HCT116 (cell line): ENCODE results near the gene EIF3M. TPM values are rescaled to one million over a fixed set of nuclear protein-coding genes. Genes with fewer than 3 reads are reported as not detected.
"Not testable (repeated sequence)": the region's sequence is repeated elsewhere in the genome, so short reads cannot be mapped to it uniquely, and the experiment has no call there.

Experiments
- ATAC-seq: fragments of 200-7000 bp; cut with Tn5 transposase; 2 replicates; pipeline ENCODE4 v1.9.1; 2020; ENCODE audit warnings: mild to moderate bottlenecking, moderate library complexity
- BruUV-seq: library from RNA; stranded (reverse); fragments of 400-500 nt; replicated peaks from 2 replicates; lab custom pipeline; 2021; lab: Mats Ljungman, UMichigan
- CTCF ChIA-PET: fragments of 300-600 bp; sonication (Branson Sonifier 250); formaldehyde crosslinking; loops from one replicate; lab custom pipeline; 2021; ENCODE audit warnings: antibody characterized with exemption; lab: Charles Lee
- POLR2A ChIA-PET: fragments of 300-600, 350-600 bp; sonication (Branson Sonifier 250); formaldehyde crosslinking; loops from one replicate; lab custom pipeline; 2021; ENCODE audit warnings: antibody characterized with exemption; lab: Charles Lee
- RAD21 ChIA-PET, 2 experiments: fragments of 300-600 bp; sonication (Branson Sonifier 250); formaldehyde crosslinking; loops; one replicate each; lab custom pipeline; 2023; ENCODE audit warnings: low total read pairs in 2 of 2; ENCODE audit not compliant: uncharacterized antibody in 2 of 2, unreplicated experiment in 2 of 2, low non-redundant PET in 1 of 2; lab: Charles Lee
- DNase-seq: peaks from one replicate; pipeline ENCODE4 v3.0.0-alpha.2; 2010; ENCODE audit warnings: low read depth, low spot score
- H2AFZ ChIP-seq: fragments of 200-600 bp; shearing (Covaris generic), sonication (generic); 2 replicates; pipeline ENCODE4 v1.6.1; 2017; ENCODE audit warnings: low read depth, mixed run types, mixed read lengths, antibody characterized with exemption, low read length; ENCODE audit not compliant: poor library complexity, severe bottlenecking
- H3K27ac ChIP-seq: 2 replicates; pipeline ENCODE4 v1.5.1; 2012; ENCODE audit warnings: low read depth, low read length
- H3K27me3 ChIP-seq: fragments of 200-600 bp; sonication (generic); 2 replicates; pipeline ENCODE4 v1.6.1; 2016; ENCODE audit warnings: mixed run types, low read length, mixed read lengths; ENCODE audit not compliant: insufficient read depth
- H3K36me3 ChIP-seq, 2 experiments: fragments of 200-500 bp in 1 of 2; fragments of 200-600 bp in 1 of 2; sonication (Bioruptor generic) in 1 of 2; sonication (generic) in 1 of 2; 2 replicates each; pipeline versions ENCODE4 v1.5.1 to v1.6.1; 2014 to 2016; ENCODE audit warnings: low read length in 2 of 2, inconsistent platforms in 1 of 2, mixed read lengths in 1 of 2, mixed run types in 1 of 2; ENCODE audit not compliant: insufficient read depth in 2 of 2, control insufficient read depth in 1 of 2
- H3K4me1 ChIP-seq, 2 experiments: fragments of 200-600 bp in 1 of 2; sonication (generic) in 1 of 2; 2 replicates each; pipeline versions ENCODE4 v1.5.1 to v1.6.1; 2012 to 2017; ENCODE audit warnings: low read length in 2 of 2, inconsistent platforms in 1 of 2, mild to moderate bottlenecking in 1 of 2, mixed read lengths in 1 of 2, mixed run types in 1 of 2, moderate library complexity in 1 of 2; ENCODE audit not compliant: insufficient read depth in 2 of 2, control insufficient read depth in 1 of 2
- H3K4me2 ChIP-seq: fragments of 200-600 bp; sonication (generic); 2 replicates; pipeline ENCODE4 v1.6.1; 2017; ENCODE audit warnings: mixed run types, low read length, mixed read lengths
- H3K4me3 ChIP-seq, 2 experiments: fragments of 200-600 bp in 1 of 2; sonication (generic) in 1 of 2; replicated peaks in 1 of 2; 2 replicates each; pipeline ENCODE4 v1.5.1; 2011 to 2016; ENCODE audit warnings: low read length in 2 of 2, control low read depth in 1 of 2, low read depth in 1 of 2, mild to moderate bottlenecking in 1 of 2, mixed read lengths in 1 of 2, mixed run types in 1 of 2
- H3K79me2 ChIP-seq: fragments of 200-600 bp; sonication (generic); 2 replicates; pipeline ENCODE4 v1.6.1; 2017; ENCODE audit warnings: mild to moderate bottlenecking, mixed run types, low read length, moderate library complexity, mixed read lengths; ENCODE audit not compliant: insufficient read depth
- H3K9ac ChIP-seq: fragments of 200-600 bp; sonication (generic); 2 replicates; pipeline ENCODE4 v1.6.1; 2016; ENCODE audit warnings: low read length, mixed read lengths
- H3K9me2 ChIP-seq: fragments of 200-600 bp; sonication (generic), shearing (Covaris generic); 2 replicates; pipeline ENCODE4 v1.6.1; 2017; ENCODE audit warnings: mixed run types, mild to moderate bottlenecking, moderate library complexity; ENCODE audit not compliant: insufficient read depth
- H3K9me3 ChIP-seq, 2 experiments: fragments of 200-500 bp in 1 of 2; fragments of 200-600 bp in 1 of 2; sonication (Bioruptor generic) in 1 of 2; sonication (generic) in 1 of 2; 2 replicates each; pipeline ENCODE4 v1.6.1; 2014 to 2017; ENCODE audit warnings: low read length in 2 of 2, mixed read lengths in 2 of 2, inconsistent platforms in 1 of 2, low read depth in 1 of 2, mild to moderate bottlenecking in 1 of 2, mixed run types in 1 of 2, moderate library complexity in 1 of 2; ENCODE audit not compliant: control insufficient read depth in 1 of 2, insufficient read depth in 1 of 2
- H4K20me1 ChIP-seq: fragments of 200-600 bp; sonication (generic), shearing (Covaris generic); 2 replicates; pipeline ENCODE4 v1.6.1; 2017; ENCODE audit warnings: mixed run types, mild to moderate bottlenecking, moderate library complexity; ENCODE audit not compliant: insufficient read depth
- FOSL1 ChIP-seq: IDR thresholded peaks from 2 replicates; pipeline ENCODE4 v1.6.1; 2012; ENCODE audit warnings: low read depth
- JUND ChIP-seq: IDR thresholded peaks from 2 replicates; pipeline ENCODE4 v1.6.1; 2012
- MAX ChIP-seq: IDR thresholded peaks from 2 replicates; pipeline ENCODE4 v1.6.1; 2012
- POLR2A ChIP-seq: IDR thresholded peaks from 2 replicates; pipeline ENCODE4 v1.7.0; 2011; ENCODE audit warnings: borderline replicate concordance; ENCODE audit not compliant: insufficient read depth, insufficient read length; ENCODE audit errors: extremely low read depth
- intact Hi-C: fragments of 100-400 bp; cut with micrococcal nuclease; formaldehyde crosslinking; loops from 2 replicates; pipeline ENCODE4 v1.10.0; 2022
- total RNA-seq: library from RNA; stranded (reverse); gene quantifications from one replicate; pipeline ENCODE4 v1.2.1, GENCODE V29; 2021; ENCODE audit not compliant: unreplicated experiment
- TF ChIP-seq, protein P1 (sequence below), 3 experiments: fragments of 200-600 bp in 1 of 3; sonication (generic) in 1 of 3; IDR thresholded peaks in 2 of 3; conservative IDR thresholded peaks in 1 of 3; 2 replicates each; pipeline ENCODE4 v1.5.1; 2012 to 2017; ENCODE audit warnings: low read depth in 2 of 3, low read length in 2 of 3, antibody characterized with exemption in 1 of 3, borderline replicate concordance in 1 of 3, control low read depth in 1 of 3, mild to moderate bottlenecking in 1 of 3, mixed read lengths in 1 of 3, mixed run types in 1 of 3, moderate library complexity in 1 of 3; ENCODE audit not compliant: insufficient read depth in 1 of 3

EIF3M gene
- total RNA-seq, 1 experiment from 2014 or later: 346 TPM

DNA sequence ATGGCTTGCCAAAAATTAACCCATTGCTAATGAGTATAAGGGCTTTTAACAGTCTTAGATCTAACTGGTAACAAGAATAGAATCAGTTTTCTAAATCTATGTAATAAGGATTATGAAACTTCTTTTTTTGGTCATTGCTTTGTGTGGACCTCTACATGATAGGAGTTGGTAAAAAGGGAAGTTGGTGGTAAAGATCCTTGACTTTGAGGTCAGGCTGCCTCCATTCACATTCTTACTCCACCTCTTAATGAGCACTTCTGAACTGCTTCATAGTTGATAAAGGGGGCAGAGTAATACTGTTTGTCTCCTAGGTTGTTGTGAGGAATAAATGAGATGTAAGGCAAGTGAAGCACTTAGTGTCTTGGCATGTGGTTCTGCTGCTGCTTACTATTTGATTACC lies 10.6 kb downstream of the EIF3M start:
- RAD21 ChIA-PET: no interaction called here
- peaks cover 71 to 73% of the 10 kb centered on the region in 2 experiments for H3K36me3 ChIP-seq

GRCh38 chr11:32596114-32596513 lies 12.5 kb downstream of the EIF3M start:
- intact Hi-C loops, DNase-seq, H3K27me3 ChIP-seq, H3K9me3 ChIP-seq, H3K9me2 ChIP-seq, H3K4me3 ChIP-seq, H3K4me2 ChIP-seq, H3K27ac ChIP-seq, CTCF ChIA-PET, H3K9ac ChIP-seq, RAD21 ChIA-PET, BruUV-seq, ATAC-seq, H2AFZ ChIP-seq, H3K4me1 ChIP-seq: not testable (repeated sequence)
- H3K79me2 ChIP-seq: peaks cover 87% of the 10 kb centered on the region
- H3K36me3 ChIP-seq: peaks cover 65 to 72% of the 10 kb centered on the region in 2 experiments
- peaks cover 19% of the 10 kb centered on the region; the same call in 1 of the 2 replicates for H4K20me1 ChIP-seq
- POLR2A ChIA-PET: interaction anchor here (0.6 kb wide), 1 partner anchor 1455 kb away, joined by 3 read pairs; the partner anchor contains the start of gene CAPRIN1

More for the DNA sequence above, 10.6 kb downstream of the EIF3M start:
- BruUV-seq: TSS peak; percentile 0
- TF ChIP-seq JUND (no peak), POLR2A (no peak), FOSL1 (no peak), MAX (no peak)
- TF ChIP-seq, protein P1, sequence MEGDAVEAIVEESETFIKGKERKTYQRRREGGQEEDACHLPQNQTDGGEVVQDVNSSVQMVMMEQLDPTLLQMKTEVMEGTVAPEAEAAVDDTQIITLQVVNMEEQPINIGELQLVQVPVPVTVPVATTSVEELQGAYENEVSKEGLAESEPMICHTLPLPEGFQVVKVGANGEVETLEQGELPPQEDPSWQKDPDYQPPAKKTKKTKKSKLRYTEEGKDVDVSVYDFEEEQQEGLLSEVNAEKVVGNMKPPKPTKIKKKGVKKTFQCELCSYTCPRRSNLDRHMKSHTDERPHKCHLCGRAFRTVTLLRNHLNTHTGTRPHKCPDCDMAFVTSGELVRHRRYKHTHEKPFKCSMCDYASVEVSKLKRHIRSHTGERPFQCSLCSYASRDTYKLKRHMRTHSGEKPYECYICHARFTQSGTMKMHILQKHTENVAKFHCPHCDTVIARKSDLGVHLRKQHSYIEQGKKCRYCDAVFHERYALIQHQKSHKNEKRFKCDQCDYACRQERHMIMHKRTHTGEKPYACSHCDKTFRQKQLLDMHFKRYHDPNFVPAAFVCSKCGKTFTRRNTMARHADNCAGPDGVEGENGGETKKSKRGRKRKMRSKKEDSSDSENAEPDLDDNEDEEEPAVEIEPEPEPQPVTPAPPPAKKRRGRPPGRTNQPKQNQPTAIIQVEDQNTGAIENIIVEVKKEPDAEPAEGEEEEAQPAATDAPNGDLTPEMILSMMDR (IDR thresholded peaks at IDR 0.05 in 2 of 3, conservative IDR thresholded peaks at IDR 0.05 in 1 of 3; ENCODE audit: borderline replicate concordance in 1 of 3, insufficient read depth in 1 of 3, low read depth in 2 of 3, low read length in 2 of 3): no peak
- H3K79me2 ChIP-seq: peaks cover 97% of the 10 kb centered on the region
- no peaks in the 10 kb centered on the region for H3K9me2 ChIP-seq
- no peak overlapping the region for H3K9ac ChIP-seq
- H4K20me1 ChIP-seq: peaks cover 24% of the 10 kb centered on the region; the same call in 1 of the 2 replicates
- ATAC-seq (no peak), DNase-seq (no peak)
- intact Hi-C loops: no loop called here
- H3K9me3 ChIP-seq: no peaks in the 10 kb centered on the region
- H3K4me2 ChIP-seq: no peak overlapping the region
- no peaks in the 10 kb centered on the region for H3K27me3 ChIP-seq
- no peak overlapping the region for H2AFZ ChIP-seq
- H3K4me1 ChIP-seq: no peaks in the 10 kb centered on the region
- no peak overlapping the region for H3K4me3 ChIP-seq
- POLR2A ChIA-PET: interaction anchor here (1.1 kb wide), 1 partner anchor 11 kb away, joined by 3 read pairs; the partner anchor contains the start of gene EIF3M
- CTCF ChIA-PET: no interaction called here
- H3K27ac ChIP-seq: no peak overlapping the region
